ENCODE measurements around the gene PIKFYVE. TPM values are rescaled to one million over a fixed set of nuclear protein-coding genes. Genes with fewer than 3 reads are reported as not detected.

PIKFYVE gene
- total and polyA plus RNA-seq, 7 experiments from 2014 or later, result 5.9 to 52.3 (median 36.5) TPM

GRCh38 chr2:208358758-208359631, 92.9 kb downstream of the PIKFYVE start:
- intact Hi-C loops (cut with micrococcal nuclease), result loop anchor here in 1 of 2 donors (10.0 kb wide), 1 partner anchor 184 kb away; no protein-coding TSS in a partner anchor
- Histone ChIP-seq H3K36me3 (ENCODE audit: control insufficient read depth in 2 of 3, insufficient read depth in 3 of 3, low read length in 3 of 3) (peaks cover 5 to 13% (median 10%) of the 10 kb centered on the region in 3 experiments), H3K9me3 (ENCODE audit: control insufficient read depth in 2 of 3, low read length in 3 of 3) (no peaks in the 10 kb centered on the region), H3K27me3 (ENCODE audit: control insufficient read depth in 2 of 2, insufficient read depth in 2 of 2, low read length in 2 of 2) (no peaks in the 10 kb centered on the region), H3K4me3 (ENCODE audit: low read length) (no peak overlapping the region), H3K4me1 (ENCODE audit: control insufficient read depth in 2 of 2, insufficient read depth in 2 of 2, low read length in 2 of 2) (peaks cover 0 to 1% of the 10 kb centered on the region in 2 donors), H3K27ac (ENCODE audit: low read depth, low read length) (no peak overlapping the region)
- H3K36me3 Mint-ChIP-seq, result peaks cover 0 to 30% (median 22%) of the 10 kb centered on the region in 5 donors
- H3K9me3 Mint-ChIP-seq, result peaks cover 0 to 2% (median 0%) of the 10 kb centered on the region in 11 donors
- H3K27me3 Mint-ChIP-seq, result no peaks in the 10 kb centered on the region
- ChIA-PET POLR2A (no interaction called here), CTCF (interaction anchor here (0.6 kb wide), 1 partner anchor 108 kb away, joined by 4 read pairs; no protein-coding TSS in a partner anchor)
- ATAC-seq (peak; percentile 46), DNase-seq (no peak)
- peaks cover 0 to 8% (median 0%) of the 10 kb centered on the region in 7 donors for H3K4me1 Mint-ChIP-seq
- H3K4me3 Mint-ChIP-seq, result peak overlapping the region in 4 of 10 donors; percentile 16 to 38 (median 28)
- H3K27ac Mint-ChIP-seq, result peak overlapping the region in 6 of 9 donors; percentile 17 to 69 (median 46)

DNA sequence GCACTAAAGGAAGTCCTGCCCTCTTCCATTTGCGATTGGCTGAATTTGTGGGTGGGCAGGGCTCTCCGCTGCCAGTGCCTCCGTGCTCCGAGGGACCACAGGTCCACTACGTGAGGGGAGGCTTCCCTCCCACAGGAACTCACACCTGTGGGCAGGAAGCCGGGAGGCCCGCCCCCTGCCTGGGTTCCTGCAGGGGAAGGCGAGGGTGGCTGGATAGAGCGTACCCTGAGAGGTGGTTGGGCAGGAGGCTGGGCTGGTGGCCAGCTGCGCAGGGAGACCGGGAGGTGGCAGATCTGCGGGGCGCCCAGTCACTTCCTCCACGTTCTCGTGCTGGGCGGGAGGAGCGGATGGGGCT, 93.6 kb downstream of the PIKFYVE start:
- POLR2A ChIA-PET, result no interaction called here

DNA sequence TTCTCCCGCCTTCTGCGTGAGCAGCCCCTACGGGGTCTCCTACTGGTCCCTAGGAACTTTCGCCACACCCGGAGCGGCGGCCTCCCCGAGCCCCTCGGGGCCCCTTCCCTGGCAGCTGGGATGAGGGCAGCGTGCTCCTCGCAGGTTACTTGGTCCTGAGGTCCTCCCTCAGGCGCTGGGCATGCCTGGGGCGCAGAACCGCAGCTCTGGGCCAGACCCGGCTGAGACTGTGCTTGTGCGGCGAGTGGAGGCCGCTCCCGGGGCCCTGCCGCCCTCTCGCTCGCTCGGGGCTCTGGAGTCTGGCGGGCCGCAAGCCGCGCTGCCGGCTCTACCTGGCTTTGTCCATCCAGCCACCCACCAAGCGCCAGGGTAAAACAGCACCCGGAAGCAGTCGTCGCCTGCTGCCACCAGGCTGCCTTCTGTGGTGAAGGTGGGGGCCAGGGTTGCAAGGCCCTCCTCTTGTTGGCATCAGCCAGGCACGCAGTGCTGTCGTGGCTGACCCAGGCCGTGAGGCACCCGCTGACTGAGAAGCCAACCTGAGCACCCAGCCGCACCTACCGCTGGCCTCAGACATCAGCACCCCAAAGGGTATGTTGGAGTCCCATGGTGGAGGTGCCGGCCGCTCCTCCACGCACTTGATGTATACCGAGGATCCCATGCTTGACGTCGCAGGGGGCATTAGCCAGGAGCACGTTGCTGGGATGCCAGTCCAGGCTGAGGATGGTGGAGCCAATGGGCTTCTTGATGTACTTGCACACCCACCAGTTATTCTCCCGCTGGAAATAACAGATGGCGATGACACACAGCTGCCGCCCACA, 94.4 kb downstream of the PIKFYVE start:
- Histone ChIP-seq H3K27ac (ENCODE audit: low read depth, low read length) (no peak overlapping the region), H3K9me3 (ENCODE audit: control insufficient read depth in 2 of 3, low read length in 3 of 3) (peaks cover 0 to 4% (median 0%) of the 10 kb centered on the region in 3 experiments), H3K27me3 (ENCODE audit: control insufficient read depth in 2 of 2, insufficient read depth in 2 of 2, low read length in 2 of 2) (no peaks in the 10 kb centered on the region), H3K4me1 (ENCODE audit: control insufficient read depth in 2 of 2, insufficient read depth in 2 of 2, low read length in 2 of 2) (peaks cover 0 to 4% of the 10 kb centered on the region in 2 donors), H3K4me3 (ENCODE audit: low read length) (no peak overlapping the region), H3K36me3 (ENCODE audit: control insufficient read depth in 2 of 3, insufficient read depth in 3 of 3, low read length in 3 of 3) (peaks cover 0 to 3% (median 0%) of the 10 kb centered on the region in 3 experiments)
- H3K4me3 Mint-ChIP-seq, result no peak overlapping the region
- no peak for ATAC-seq
- peaks cover 0 to 5% (median 0%) of the 10 kb centered on the region in 5 donors for H3K27me3 Mint-ChIP-seq
- H3K4me1 Mint-ChIP-seq, result peaks cover 0 to 8% (median 0%) of the 10 kb centered on the region in 7 donors
- ChIA-PET CTCF (no interaction called here), POLR2A (no interaction called here)
- H3K27ac Mint-ChIP-seq, result no peak overlapping the region
- no peak for DNase-seq
- intact Hi-C loops (cut with micrococcal nuclease), result no loop called here
- H3K9me3 Mint-ChIP-seq, result peaks cover 2 to 13% (median 6%) of the 10 kb centered on the region in 11 donors
- H3K36me3 Mint-ChIP-seq, result peaks cover 7 to 21% (median 19%) of the 10 kb centered on the region in 5 donors

More for the DNA sequence above, 93.6 kb downstream of the PIKFYVE start:
- no peaks in the 10 kb centered on the region for H3K27me3 Mint-ChIP-seq
- CTCF ChIA-PET, result no interaction called here
- intact Hi-C loops (cut with micrococcal nuclease), result loop anchor here in 1 of 2 donors (10.0 kb wide), 1 partner anchor 185 kb away; no protein-coding TSS in a partner anchor
- H3K4me1 ChIP-seq (ENCODE audit: control insufficient read depth in 2 of 2, insufficient read depth in 2 of 2, low read length in 2 of 2), result peaks cover 0 to 4% of the 10 kb centered on the region in 2 donors
- no peak overlapping the region for H3K4me3 ChIP-seq (ENCODE audit: low read length)
- H3K27me3 ChIP-seq (ENCODE audit: control insufficient read depth in 2 of 2, insufficient read depth in 2 of 2, low read length in 2 of 2), result no peaks in the 10 kb centered on the region
- peaks cover 0 to 5% (median 2%) of the 10 kb centered on the region in 11 donors for H3K9me3 Mint-ChIP-seq
- peaks cover 4 to 9% (median 5%) of the 10 kb centered on the region in 3 experiments for H3K36me3 ChIP-seq (ENCODE audit: control insufficient read depth in 2 of 3, insufficient read depth in 3 of 3, low read length in 3 of 3)
- H3K9me3 ChIP-seq (ENCODE audit: control insufficient read depth in 2 of 3, low read length in 3 of 3), result no peaks in the 10 kb centered on the region
- no peak overlapping the region for H3K27ac ChIP-seq (ENCODE audit: low read depth, low read length)
- H3K27ac Mint-ChIP-seq, result peak overlapping the region in 2 of 9 donors; percentile 39 to 41
- peaks cover 0 to 8% (median 0%) of the 10 kb centered on the region in 7 donors for H3K4me1 Mint-ChIP-seq
- ATAC-seq, result peak; percentile 83
- H3K36me3 Mint-ChIP-seq, result peaks cover 0 to 27% (median 22%) of the 10 kb centered on the region in 5 donors
- DNase-seq, result peak in 2 of 9 donors; percentile 3 to 8
- H3K4me3 Mint-ChIP-seq, result peak overlapping the region in 2 of 10 donors; percentile 38 to 54

- POLR2A ChIA-PET, result no interaction called here
- peaks cover 0 to 8% (median 0%) of the 10 kb centered on the region in 7 donors for H3K4me1 Mint-ChIP-seq
- DNase-seq (no peak), ATAC-seq (no peak)
- H3K27ac ChIP-seq (ENCODE audit: low read depth, low read length), result no peak overlapping the region
- CTCF ChIA-PET, result no interaction called here
- peak overlapping the region in 1 of 9 donors; percentile 19 for H3K27ac Mint-ChIP-seq
- intact Hi-C loops (cut with micrococcal nuclease), result no loop called here
- no peaks in the 10 kb centered on the region for H3K36me3 ChIP-seq (ENCODE audit: control insufficient read depth in 2 of 3, insufficient read depth in 3 of 3, low read length in 3 of 3)
- H3K9me3 Mint-ChIP-seq, result peaks cover 2 to 16% (median 8%) of the 10 kb centered on the region in 11 donors
- no peak overlapping the region for H3K4me3 ChIP-seq (ENCODE audit: low read length)
- H3K9me3 ChIP-seq (ENCODE audit: control insufficient read depth in 2 of 3, low read length in 3 of 3), result peaks cover 0 to 4% (median 0%) of the 10 kb centered on the region in 3 experiments
- H3K27me3 ChIP-seq (ENCODE audit: control insufficient read depth in 2 of 2, insufficient read depth in 2 of 2, low read length in 2 of 2), result no peaks in the 10 kb centered on the region
- peaks cover 0 to 4% of the 10 kb centered on the region in 2 donors for H3K4me1 ChIP-seq (ENCODE audit: control insufficient read depth in 2 of 2, insufficient read depth in 2 of 2, low read length in 2 of 2)
- H3K36me3 Mint-ChIP-seq, result peaks cover 7 to 20% (median 18%) of the 10 kb centered on the region in 5 donors
- no peak overlapping the region for H3K4me3 Mint-ChIP-seq
- H3K27me3 Mint-ChIP-seq, result peaks cover 0 to 5% (median 0%) of the 10 kb centered on the region in 5 donors
Measured at GRCh38 chr2:208361077-208361441, 95.0 kb downstream of the PIKFYVE start.

- no peak overlapping the region for H3K27ac Mint-ChIP-seq
- H3K4me3 Mint-ChIP-seq, result no peak overlapping the region
- Histone ChIP-seq H3K36me3 (ENCODE audit: control insufficient read depth in 2 of 3, insufficient read depth in 3 of 3, low read length in 3 of 3) (no peaks in the 10 kb centered on the region), H3K27ac (ENCODE audit: low read depth, low read length) (no peak overlapping the region), H3K27me3 (ENCODE audit: control insufficient read depth in 2 of 2, insufficient read depth in 2 of 2, low read length in 2 of 2) (no peaks in the 10 kb centered on the region), H3K4me3 (ENCODE audit: low read length) (no peak overlapping the region), H3K9me3 (ENCODE audit: control insufficient read depth in 2 of 3, low read length in 3 of 3) (peaks cover 0 to 4% (median 0%) of the 10 kb centered on the region in 3 experiments), H3K4me1 (ENCODE audit: control insufficient read depth in 2 of 2, insufficient read depth in 2 of 2, low read length in 2 of 2) (peaks cover 0 to 4% of the 10 kb centered on the region in 2 donors)
- ChIA-PET CTCF (no interaction called here), POLR2A (no interaction called here)
- intact Hi-C loops (cut with micrococcal nuclease), result no loop called here
- H3K4me1 Mint-ChIP-seq, result peaks cover 0 to 8% (median 0%) of the 10 kb centered on the region in 7 donors
- peaks cover 0 to 15% (median 10%) of the 10 kb centered on the region in 5 donors for H3K27me3 Mint-ChIP-seq
- H3K36me3 Mint-ChIP-seq, result peaks cover 7 to 23% (median 12%) of the 10 kb centered on the region in 5 donors
- peaks cover 2 to 21% (median 8%) of the 10 kb centered on the region in 11 donors for H3K9me3 Mint-ChIP-seq
- ATAC-seq (no peak), DNase-seq (no peak)
Measured at GRCh38 chr2:208363485-208363884, 97.4 kb downstream of the PIKFYVE start.

All from naive thymus-derived CD4-positive, alpha-beta T cell (primary cell).